Aorta (tissue), 5 donors: ENCODE results near the gene C12orf57. TPM values are rescaled to one million over a fixed set of nuclear protein-coding genes. Genes with fewer than 3 reads are reported as not detected.
A peak's percentile ranks its signal among the peaks of the same experiment; 100 is the strongest.
"Not testable (repeated sequence)": the region's sequence is repeated elsewhere in the genome, so short reads cannot be mapped to it uniquely, and the experiment has no call there.

Experiments
- ATAC-seq: fragments of 200-7000 bp; cut with Tn5 transposase; one replicate; pipeline ENCODE4 v1.9.1; 2022; ENCODE audit warnings: moderate library complexity; ENCODE audit not compliant: low FRiP score
- DNase-seq, 2 donors: peaks; one replicate each; pipeline ENCODE4 v3.0.0-alpha.2; 2020
- H3K27ac ChIP-seq, 2 donors: one replicate each; pipeline ENCODE4 v1.5.1; 2013; ENCODE audit warnings: low read length in 2 of 2, mild to moderate bottlenecking in 2 of 2, moderate library complexity in 2 of 2, control low read depth in 1 of 2, inconsistent platforms in 1 of 2, low read depth in 1 of 2
- H3K27me3 ChIP-seq, 2 donors: one replicate each; pipeline ENCODE4 v1.6.1; 2013; ENCODE audit warnings: control low read depth in 1 of 2, low read length in 1 of 2, mild to moderate bottlenecking in 1 of 2, moderate library complexity in 1 of 2; ENCODE audit not compliant: insufficient read depth in 2 of 2, control insufficient read depth in 1 of 2
- H3K36me3 ChIP-seq, 2 donors: one replicate each; pipeline ENCODE4 v1.6.1; 2013; ENCODE audit warnings: control low read depth in 1 of 2, low read length in 1 of 2, mild to moderate bottlenecking in 1 of 2; ENCODE audit not compliant: insufficient read depth in 2 of 2, control insufficient read depth in 1 of 2
- H3K4me1 ChIP-seq, 2 donors: one replicate each; pipeline ENCODE4 v1.6.1; 2013; ENCODE audit warnings: low read length in 2 of 2, control low read depth in 1 of 2, mild to moderate bottlenecking in 1 of 2, moderate library complexity in 1 of 2; ENCODE audit not compliant: insufficient read depth in 2 of 2, control insufficient read depth in 1 of 2
- H3K4me3 ChIP-seq, 2 donors: one replicate each; pipeline ENCODE4 v1.5.1; 2013; ENCODE audit warnings: low read length in 2 of 2, control low read depth in 1 of 2, mild to moderate bottlenecking in 1 of 2
- H3K9me3 ChIP-seq: one replicate; pipeline ENCODE4 v1.6.1; 2013; ENCODE audit warnings: mild to moderate bottlenecking, low read length; ENCODE audit not compliant: control insufficient read depth
- WGBS, 2 donors: extraction: QIAGEN DNeasy Blood & Tissue Kit; methylation state at CpG; one replicate each; pipeline ENCODE4 v1.1.7; 2013; 5-methylcytosine and 5-hydroxymethylcytosine counted together
- intact Hi-C, 2 donors: fragments of 100-400 bp; cut with DNase I; formaldehyde crosslinking; loops; one replicate each; pipeline versions ENCODE4 v1.14.2 to v1.15.0; 2022
- polyA plus RNA-seq, 2 donors: library from polyadenylated mRNA; stranded (reverse); fragments of 200-250 nt; gene quantifications; one replicate each; pipeline ENCODE4 v1.2.3, GENCODE V29; 2013
- total RNA-seq, 2 donors: library from RNA; stranded (reverse); fragmentation: NEBNext Ultra II Directional; extraction: Animal tissue kit (Norgen Biotek cat#: 25700); gene quantifications; one replicate each; pipeline ENCODE4 v1.2.1, GENCODE V29; 2021
- donor health status: healthy with polysubstance abuse.
- donor health status: Bipolar disorder and iron deficiency.
- donor health status: DM: no; HTN: no; CAD: no.
- donor health status: DM: no; HTN: no; CAD: no.
- donor health status: DM: yes; HTN: yes; CAD: no.

The C12orf57 gene
- total and polyA plus RNA-seq, 4 donors: 197 to 1,017 (median 541) TPM

DNA sequence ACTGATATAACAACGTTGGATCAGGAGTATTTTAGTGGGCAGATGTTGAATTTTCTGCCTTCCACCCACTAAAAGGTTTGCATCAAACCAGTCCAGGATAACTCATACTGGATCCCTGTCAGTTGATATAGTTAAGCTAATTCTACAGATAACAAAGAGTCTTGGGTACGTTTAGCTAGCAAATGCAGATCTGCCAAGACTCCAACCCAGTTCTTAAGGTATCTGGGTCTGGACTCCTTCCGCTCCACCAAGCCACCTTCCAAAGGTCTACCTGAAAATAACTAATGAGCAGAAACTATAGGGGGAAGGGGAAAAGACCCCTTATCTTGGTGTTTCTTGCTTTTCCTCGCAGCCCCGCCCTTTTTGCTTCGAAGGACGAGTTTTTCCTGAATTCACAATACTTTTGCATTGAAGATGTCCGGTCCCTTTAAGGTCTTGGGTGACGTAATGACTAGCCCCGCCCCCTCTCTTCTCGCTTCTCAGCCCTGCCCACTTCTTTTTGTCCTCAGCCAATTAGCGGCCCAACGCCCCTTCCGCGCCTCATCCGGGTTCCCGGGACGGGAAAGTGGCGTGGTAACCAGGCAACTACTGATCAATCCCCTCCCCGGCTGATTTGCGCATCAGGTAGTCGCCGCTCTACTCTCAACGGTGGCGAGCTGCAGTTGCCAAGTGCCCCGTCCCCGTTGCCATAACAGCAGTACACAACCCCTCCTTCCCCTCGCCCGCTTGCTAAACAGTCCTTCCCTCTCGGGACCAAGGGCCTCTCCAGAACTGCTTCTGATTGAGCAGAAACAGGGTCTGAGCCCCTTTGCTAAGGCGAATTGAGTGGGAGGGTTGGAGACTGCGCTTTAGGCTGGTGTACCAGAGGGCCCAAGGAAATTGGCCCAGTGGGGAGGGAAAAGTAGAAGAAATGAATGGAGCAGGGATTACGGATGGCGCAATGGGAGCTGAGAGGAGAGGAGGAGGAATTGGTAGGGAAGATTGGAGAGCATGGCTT, 39.2 kb upstream of the C12orf57 start, which contains the start of gene LRRC23:
Gene LRRC23, plus strand, starts transcription at position 543 of the 997 bp plus-strand sequence. CDS start 812 bp downstream, outside the sequence.
- H3K9me3 ChIP-seq: no peaks in the 10 kb centered on the region
- DNase-seq (peak; percentile 98 to 99), ATAC-seq (peak; percentile 97)
- H3K4me1 ChIP-seq: no peaks in the 10 kb centered on the region
- peak within 1 kb of the TSS; percentile 15 to 62 for H3K4me3 ChIP-seq
- intact Hi-C loops: no loop called here
- no peaks in the 10 kb centered on the region for H3K36me3 ChIP-seq
- WGBS, 2 donors: 4% methylated on average over 34 of the region's 34 CpGs
- H3K27ac ChIP-seq: peak within 1 kb of the TSS in 1 of 2 donors; percentile 62
- no peaks in the 10 kb centered on the region for H3K27me3 ChIP-seq

DNA sequence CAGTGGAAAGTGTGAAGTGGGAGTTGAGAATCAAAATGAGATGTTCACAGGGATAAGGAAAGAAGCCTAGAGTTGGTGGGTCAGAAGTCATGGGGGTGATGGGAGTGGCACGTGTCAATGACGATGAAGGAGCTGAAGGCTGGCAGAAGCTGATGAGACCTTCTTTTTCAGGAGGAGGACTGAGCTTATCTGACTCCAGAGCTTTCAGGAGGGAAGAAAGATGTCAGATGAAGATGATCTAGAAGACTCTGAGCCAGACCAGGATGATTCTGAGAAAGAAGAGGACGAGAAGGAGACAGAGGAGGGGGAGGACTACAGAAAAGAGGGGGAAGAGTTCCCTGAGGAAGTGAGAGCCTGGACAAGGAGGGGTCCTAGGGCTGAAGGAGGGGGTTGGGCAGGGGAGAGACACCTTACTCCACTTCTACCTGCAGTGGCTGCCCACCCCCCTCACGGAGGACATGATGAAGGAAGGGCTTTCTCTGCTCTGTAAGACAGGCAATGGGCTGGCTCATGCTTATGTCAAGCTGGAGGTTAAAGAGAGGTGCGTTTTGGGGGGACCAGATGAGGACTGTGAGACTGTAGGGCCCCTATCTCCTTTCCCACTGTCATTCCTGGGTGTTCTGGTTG, 38.3 kb upstream of the C12orf57 start:
- H3K9me3 ChIP-seq: no peaks in the 10 kb centered on the region
- DNase-seq: no peak
- no peaks in the 10 kb centered on the region for H3K27me3 ChIP-seq
- no peak for ATAC-seq
- intact Hi-C loops: no loop called here
- peak overlapping the region in 1 of 2 donors; percentile 62 for H3K27ac ChIP-seq
- H3K36me3 ChIP-seq: no peaks in the 10 kb centered on the region
- no peak overlapping the region for H3K4me3 ChIP-seq
- no peaks in the 10 kb centered on the region for H3K4me1 ChIP-seq
- 66 to 72% methylated on average over 5 of the region's 5 CpGs for WGBS, 2 donors

- DNase-seq: peak in 1 of 2 donors; percentile 32
- H3K9me3 ChIP-seq, H3K36me3 ChIP-seq, H3K27me3 ChIP-seq, ATAC-seq, intact Hi-C loops, H3K4me3 ChIP-seq, H3K4me1 ChIP-seq, H3K27ac ChIP-seq: not testable (repeated sequence)
- WGBS, 2 donors: 93 to 96% methylated on average over 11 of the region's 11 CpGs
These were observed 35.7 kb upstream of the C12orf57 start for GRCh38 chr12:6908141-6908540.

- DNase-seq: peak in 1 of 2 donors; percentile 51
- intact Hi-C loops: no loop called here
These were observed 34.2 kb upstream of the C12orf57 start for GRCh38 chr12:6909421-6910145.

GRCh38 chr12:6912164-6912935, 31.5 kb upstream of the C12orf57 start:
- peak; percentile 46 to 53 for DNase-seq
- no peak for ATAC-seq
- Histone ChIP-seq H3K9me3 (no peaks in the 10 kb centered on the region), H3K4me3 (no peak overlapping the region), H3K4me1 (no peaks in the 10 kb centered on the region), H3K36me3 (no peaks in the 10 kb centered on the region), H3K27me3 (no peaks in the 10 kb centered on the region), H3K27ac (no peak overlapping the region)
- intact Hi-C loops: no loop called here
- WGBS, 2 donors: 88% methylated on average over 15 of the region's 15 CpGs

More at GRCh38 chr12:6909421-6910145, 34.2 kb upstream of the C12orf57 start:
- Histone ChIP-seq H3K4me1 (no peaks in the 10 kb centered on the region), H3K4me3 (no peak overlapping the region), H3K27ac (no peak overlapping the region), H3K27me3 (no peaks in the 10 kb centered on the region), H3K9me3 (no peaks in the 10 kb centered on the region), H3K36me3 (no peaks in the 10 kb centered on the region)
- ATAC-seq: no peak
- WGBS, 2 donors: 85 to 89% methylated on average over 4 of the region's 4 CpGs

DNA sequence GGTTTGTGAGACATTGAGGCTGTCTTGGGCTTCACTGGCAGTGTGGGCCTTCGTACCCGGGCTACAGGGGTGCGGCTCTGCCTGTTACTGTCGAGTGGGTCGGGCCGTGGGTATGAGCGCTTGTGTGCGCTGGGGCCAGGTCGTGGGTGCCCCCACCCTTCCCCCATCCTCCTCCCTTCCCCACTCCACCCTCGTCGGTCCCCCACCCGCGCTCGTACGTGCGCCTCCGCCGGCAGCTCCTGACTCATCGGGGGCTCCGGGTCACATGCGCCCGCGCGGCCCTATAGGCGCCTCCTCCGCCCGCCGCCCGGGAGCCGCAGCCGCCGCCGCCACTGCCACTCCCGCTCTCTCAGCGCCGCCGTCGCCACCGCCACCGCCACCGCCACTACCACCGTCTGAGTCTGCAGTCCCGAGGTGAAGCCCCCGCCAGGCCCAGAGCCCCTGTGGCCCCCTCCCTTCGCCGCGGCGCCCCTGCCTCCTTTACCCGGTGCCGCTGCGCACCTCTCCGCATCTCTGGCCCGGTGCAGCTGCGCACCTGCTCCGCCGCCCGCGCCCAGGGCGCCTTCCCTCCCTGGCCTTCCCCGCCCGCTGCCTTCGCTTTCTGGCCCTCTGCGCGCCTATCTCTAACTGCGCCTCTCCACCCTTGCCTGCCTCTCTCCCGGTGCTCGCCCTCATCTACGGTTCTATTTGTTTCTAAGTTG, 29.4 kb upstream of the C12orf57 start, which contains the start of gene ENO2:
Gene ENO2, plus strand, starts transcription at position 335 of the 701 bp plus-strand sequence. CDS start 1,253 bp downstream, outside the sequence.
- no peaks in the 10 kb centered on the region for H3K9me3 ChIP-seq
- peak; percentile 94 for ATAC-seq
- no peaks in the 10 kb centered on the region for H3K36me3 ChIP-seq
- no peaks in the 10 kb centered on the region for H3K4me1 ChIP-seq
- 1% methylated on average over 37 to 68 of the region's 68 CpGs for WGBS, 2 donors
- DNase-seq: peak; percentile 92 to 95
- H3K27me3 ChIP-seq: no peaks in the 10 kb centered on the region
- peak within 1 kb of the TSS; percentile 31 to 86 for H3K27ac ChIP-seq
- peak within 1 kb of the TSS; percentile 61 to 89 for H3K4me3 ChIP-seq
- intact Hi-C loops: loop anchor here in 1 of 2 donors (2.0 kb wide), 1 partner anchor 42 kb away; the partner anchor contains the start of gene SPSB2

GRCh38 chr12:6914947-6915788, 28.7 kb upstream of the C12orf57 start:
- no peak for ATAC-seq
- Histone ChIP-seq H3K4me3 (peak overlapping the region; percentile 61 to 89), H3K27ac (peak overlapping the region in 1 of 2 donors; percentile 46), H3K36me3 (no peaks in the 10 kb centered on the region), H3K4me1 (no peaks in the 10 kb centered on the region), H3K9me3 (no peaks in the 10 kb centered on the region), H3K27me3 (no peaks in the 10 kb centered on the region)
- peak; percentile 43 to 76 for DNase-seq
- WGBS, 2 donors: 32 to 34% methylated on average over 28 to 29 of the region's 29 CpGs
- intact Hi-C loops: loop anchor here in 1 of 2 donors (2.0 kb wide), 1 partner anchor 42 kb away; the partner anchor contains the start of gene SPSB2
